Measurements from ENCODE around the gene ERN1. TPM values are rescaled to one million over a fixed set of nuclear protein-coding genes. Genes with fewer than 3 reads are reported as not detected.

Gene ERN1
- total and polyA plus RNA-seq, 2 of the 13 experiments (the other 11 are each of a cell fraction or from before 2014, with no cell fraction given), result 6.0 to 12.7 TPM

- TF ChIP-seq ATRX (CRISPR knock-in tag; IDR thresholded peaks at IDR 0.05; ENCODE audit: borderline replicate concordance), result no peak
- no peak for TF ChIP-seq TEF (CRISPR knock-in tag; IDR thresholded peaks at IDR 0.05)
- no peak; the same call in none of the 2 replicates for TF ChIP-seq SIN3A (IDR thresholded peaks at IDR 0.05; ENCODE audit: borderline replicate concordance, low read depth, low read length)
- no peak for TF ChIP-seq ZNF792 (CRISPR knock-in tag; IDR thresholded peaks at IDR 0.05)
- TF ChIP-seq BRCA1 (CRISPR knock-in tag; IDR thresholded peaks at IDR 0.05), result 0 out of 2 replicates have a peak, but pooled peaks have one; percentile 55
- no peak; the same call in 1 of the 2 replicates for TF ChIP-seq CHCHD3 (CRISPR knock-in tag; IDR thresholded peaks at IDR 0.05)
- TF ChIP-seq ZNF746 (CRISPR knock-in tag; IDR thresholded peaks at IDR 0.05), result peak; percentile 59
- no peak for TF ChIP-seq ZZZ3 (CRISPR knock-in tag; IDR thresholded peaks at IDR 0.05; ENCODE audit: borderline replicate concordance)
- no peak for TF ChIP-seq PBX2 (CRISPR knock-in tag; IDR thresholded peaks at IDR 0.05)
- no peak for TF ChIP-seq PCBP2 (optimal IDR thresholded peaks at IDR 0.05; ENCODE audit: low read depth, low read length, poor library complexity, severe bottlenecking)
- TF ChIP-seq NFE2L2 (IDR thresholded peaks at IDR 0.05; ENCODE audit: low read length), result no peak
- peak; percentile 79; the same call in 1 of the 2 replicates for TF ChIP-seq ZNF878 (CRISPR knock-in tag; IDR thresholded peaks at IDR 0.05)
- TF ChIP-seq ZNF235 (CRISPR knock-in tag; IDR thresholded peaks at IDR 0.05; ENCODE audit: borderline replicate concordance), result peak; percentile 33; the same call in 1 of the 2 replicates
- no peak for TF ChIP-seq ZNF619 (CRISPR knock-in tag; IDR thresholded peaks at IDR 0.05)
- TF ChIP-seq FOXA1 (IDR thresholded peaks at IDR 0.05), result no peak
- TF ChIP-seq FOXA1 (CRISPR knock-in tag; IDR thresholded peaks at IDR 0.05), result no peak
- TF ChIP-seq HES4 (CRISPR knock-in tag; IDR thresholded peaks at IDR 0.05; ENCODE audit: borderline replicate concordance), result no peak
- 0 out of 2 replicates have a peak, but pooled peaks have one; percentile 72 for TF ChIP-seq CENPBD1 (CRISPR knock-in tag; IDR thresholded peaks at IDR 0.05; ENCODE audit: borderline replicate concordance, low read depth)
- no peak for TF ChIP-seq ZNF121 (CRISPR knock-in tag; IDR thresholded peaks at IDR 0.05)
- TF ChIP-seq CENPX (CRISPR knock-in tag; IDR thresholded peaks at IDR 0.05), result no peak
- TF ChIP-seq FOXP4 (CRISPR knock-in tag; IDR thresholded peaks at IDR 0.05), result no peak; the same call in none of the 2 replicates
- TF ChIP-seq ZNF549 (CRISPR knock-in tag; IDR thresholded peaks at IDR 0.05), result no peak
- no peak for TF ChIP-seq NR1H2 (CRISPR knock-in tag; IDR thresholded peaks at IDR 0.05; ENCODE audit: borderline replicate concordance, low read depth)
- TF ChIP-seq MTERF4 (CRISPR knock-in tag; IDR thresholded peaks at IDR 0.05), result no peak
- TF ChIP-seq ARNT (IDR thresholded peaks at IDR 0.05), result no peak
Observed at GRCh38 chr17:64146418-64147109, 16.6 kb upstream of the ERN1 start (continued).

Measured in HepG2 (cell line).